DND-41 (cell line): ENCODE results near the gene ZNF827.

Source experiments
- ATAC-seq: fragments of 200-7000 bp; cut with Tn5 transposase; 3 replicates; pipeline ENCODE4 v1.9.1; 2021; ENCODE audit warnings: low read depth; ENCODE audit not compliant: insufficient read depth
- DNase-seq: peaks from one replicate; pipeline ENCODE4 v3.0.0-alpha.2; 2020
- H2AFZ ChIP-seq: 2 replicates; pipeline ENCODE4 v1.6.0; 2012; ENCODE audit warnings: low read depth, low read length
- H3K27ac ChIP-seq: 2 replicates; pipeline ENCODE4 v1.5.1; 2012; ENCODE audit warnings: low read length, inconsistent platforms
- H3K27me3 ChIP-seq: fragments of 200-600 bp; sonication (generic); 2 replicates; pipeline ENCODE4 v1.6.0; 2012; ENCODE audit warnings: low read length, mild to moderate bottlenecking, inconsistent platforms; ENCODE audit not compliant: insufficient read depth, poor library complexity
- H3K36me3 ChIP-seq: 2 replicates; pipeline ENCODE4 v1.5.1; 2012; ENCODE audit warnings: low read length, inconsistent platforms; ENCODE audit not compliant: insufficient read depth
- H3K4me1 ChIP-seq: 2 replicates; pipeline ENCODE4 v1.5.1; 2012; ENCODE audit warnings: mild to moderate bottlenecking, low read length; ENCODE audit not compliant: insufficient read depth
- H3K4me2 ChIP-seq: 2 replicates; pipeline ENCODE4 v1.6.0; 2012; ENCODE audit warnings: mild to moderate bottlenecking, moderate library complexity, low read length, inconsistent platforms; ENCODE audit not compliant: insufficient read depth
- H3K4me3 ChIP-seq, 2 experiments: fragments of 200-600 bp in 1 of 2; shearing (Covaris generic) in 1 of 2; 2 replicates each; pipeline ENCODE4 v1.5.1; 2012 to 2016; ENCODE audit warnings: inconsistent platforms in 2 of 2, low read length in 2 of 2, mild to moderate bottlenecking in 2 of 2, low read depth in 1 of 2, moderate library complexity in 1 of 2
- H3K79me2 ChIP-seq: 2 replicates; pipeline ENCODE4 v1.6.0; 2012; ENCODE audit warnings: low read length, inconsistent platforms; ENCODE audit not compliant: insufficient read depth
- H3K9ac ChIP-seq: 2 replicates; pipeline ENCODE4 v1.6.0; 2012; ENCODE audit warnings: low read depth, mild to moderate bottlenecking, inconsistent platforms, low read length, moderate library complexity
- H3K9me3 ChIP-seq: 2 replicates; pipeline ENCODE4 v1.5.1; 2012; ENCODE audit warnings: low read length, moderate library complexity, mild to moderate bottlenecking, inconsistent platforms; ENCODE audit not compliant: insufficient read depth, severe bottlenecking
- H4K20me1 ChIP-seq: 2 replicates; pipeline ENCODE4 v1.6.0; 2012; ENCODE audit warnings: low read length; ENCODE audit not compliant: insufficient read depth
- CTCF ChIP-seq: IDR thresholded peaks from 2 replicates; pipeline ENCODE4 v1.5.1; 2012; ENCODE audit warnings: borderline replicate concordance, low read length, moderate library complexity, mild to moderate bottlenecking; ENCODE audit not compliant: poor library complexity, severe bottlenecking; ENCODE audit errors: extremely low read depth
- EZH2 ChIP-seq: IDR thresholded peaks from 3 replicates; pipeline ENCODE4 v1.6.1; 2012; ENCODE audit warnings: borderline replicate concordance, low read depth, mild to moderate bottlenecking, moderate library complexity, low read length, inconsistent platforms; ENCODE audit not compliant: severe bottlenecking

The ZNF827 gene

GRCh38 chr4:145928748-145929147 is 9.9 kb downstream of the ZNF827 start:
- ATAC-seq: no peak
- H3K9me3 ChIP-seq: no peaks in the 10 kb centered on the region
- no peak overlapping the region for H3K4me3 ChIP-seq
- no peaks in the 10 kb centered on the region for H3K79me2 ChIP-seq
- no peaks in the 10 kb centered on the region for H3K4me1 ChIP-seq
- DNase-seq: no peak
- no peak overlapping the region for H3K4me2 ChIP-seq
- H2AFZ ChIP-seq: no peak overlapping the region
- H3K27ac ChIP-seq: no peak overlapping the region
- H3K27me3 ChIP-seq: peaks cover 14% of the 10 kb centered on the region
- no peaks in the 10 kb centered on the region; the same call in 1 of the 2 replicates for H4K20me1 ChIP-seq
- no peaks in the 10 kb centered on the region for H3K36me3 ChIP-seq
- H3K9ac ChIP-seq: no peak overlapping the region
- no peak for TF ChIP-seq CTCF
- no peak for TF ChIP-seq EZH2

GRCh38 chr4:145927030-145927429 is 11.6 kb downstream of the ZNF827 start:
- H3K4me1 ChIP-seq: no peaks in the 10 kb centered on the region
- peaks cover 6% of the 10 kb centered on the region for H3K27me3 ChIP-seq
- H4K20me1 ChIP-seq: no peaks in the 10 kb centered on the region; the same call in 1 of the 2 replicates
- no peak overlapping the region for H3K27ac ChIP-seq
- no peak overlapping the region for H3K4me2 ChIP-seq
- TF ChIP-seq EZH2 (no peak), CTCF (no peak)
- DNase-seq: no peak
- H3K4me3 ChIP-seq: no peak overlapping the region
- no peaks in the 10 kb centered on the region for H3K79me2 ChIP-seq
- no peak overlapping the region for H2AFZ ChIP-seq
- H3K9ac ChIP-seq: no peak overlapping the region
- no peaks in the 10 kb centered on the region for H3K36me3 ChIP-seq
- no peak for ATAC-seq
- no peaks in the 10 kb centered on the region for H3K9me3 ChIP-seq

- Histone ChIP-seq H3K4me3 (no peak overlapping the region), H3K27me3 (no peaks in the 10 kb centered on the region), H3K79me2 (no peaks in the 10 kb centered on the region), H3K4me2 (no peak overlapping the region), H3K9me3 (no peaks in the 10 kb centered on the region), H3K9ac (no peak overlapping the region), H3K36me3 (no peaks in the 10 kb centered on the region), H2AFZ (no peak overlapping the region), H3K27ac (no peak overlapping the region), H4K20me1 (no peaks in the 10 kb centered on the region), H3K4me1 (no peaks in the 10 kb centered on the region)
- DNase-seq: no peak
- no peak for ATAC-seq
- TF ChIP-seq CTCF (no peak), EZH2 (no peak)
Observed at GRCh38 chr4:145921231-145921630, 17.4 kb downstream of the ZNF827 start.

GRCh38 chr4:145920205-145920604 is 18.4 kb downstream of the ZNF827 start:
- H3K27ac ChIP-seq: no peak overlapping the region
- no peaks in the 10 kb centered on the region for H4K20me1 ChIP-seq
- H3K27me3 ChIP-seq: no peaks in the 10 kb centered on the region
- H3K4me1 ChIP-seq: no peaks in the 10 kb centered on the region
- no peak overlapping the region for H3K9ac ChIP-seq
- TF ChIP-seq CTCF (no peak), EZH2 (no peak)
- H3K4me2 ChIP-seq: no peak overlapping the region
- H3K36me3 ChIP-seq: no peaks in the 10 kb centered on the region
- H3K9me3 ChIP-seq: no peaks in the 10 kb centered on the region
- DNase-seq: no peak
- ATAC-seq: no peak
- H2AFZ ChIP-seq: no peak overlapping the region
- no peaks in the 10 kb centered on the region for H3K79me2 ChIP-seq
- no peak overlapping the region for H3K4me3 ChIP-seq
